Panc1 (cell line): ENCODE measurements around the gene RB1. TPM values are rescaled to one million over a fixed set of nuclear protein-coding genes. Genes with fewer than 3 reads are reported as not detected.

Experiments
- ATAC-seq: fragments of 200-7000 bp; cut with Tn5 transposase; 2 replicates; pipeline ENCODE4 v1.9.1; 2020; ENCODE audit warnings: mild to moderate bottlenecking, moderate library complexity
- BruUV-seq: library from RNA; stranded (reverse); fragments of 400-500 nt; replicated peaks from 2 replicates; lab custom pipeline; 2021; lab: Mats Ljungman, UMichigan
- CTCF ChIA-PET: fragments of 300-600 bp; sonication (Branson Sonifier 250); formaldehyde crosslinking; loops from one replicate; lab custom pipeline; 2022; ENCODE audit warnings: antibody characterized with exemption; lab: Charles Lee
- POLR2A ChIA-PET: fragments of 300-600 bp; sonication (Branson Sonifier 250); formaldehyde crosslinking; loops from one replicate; lab custom pipeline; 2022; ENCODE audit warnings: antibody characterized with exemption; lab: Charles Lee
- DNase-seq: peaks from one replicate; pipeline ENCODE4 v3.0.0-alpha.2; 2010; ENCODE audit warnings: low read depth, low spot score
- H3K27ac ChIP-seq: 2 replicates; pipeline ENCODE4 v1.5.1; 2011; ENCODE audit warnings: mild to moderate bottlenecking, low read length, inconsistent platforms
- H3K27me3 ChIP-seq: fragments of 200-500 bp; sonication (Bioruptor generic); 2 replicates; pipeline ENCODE4 v1.6.0; 2014; ENCODE audit warnings: low read length, inconsistent platforms; ENCODE audit not compliant: control insufficient read depth, insufficient read depth
- H3K36me3 ChIP-seq: fragments of 200-500 bp; sonication (Bioruptor generic); 2 replicates; pipeline ENCODE4 v1.5.1; 2014; ENCODE audit warnings: inconsistent platforms, mild to moderate bottlenecking, low read length, moderate library complexity; ENCODE audit not compliant: control insufficient read depth, insufficient read depth
- H3K4me1 ChIP-seq: 2 replicates; pipeline ENCODE4 v1.5.1; 2011; ENCODE audit warnings: inconsistent platforms, mild to moderate bottlenecking, low read length, moderate library complexity; ENCODE audit not compliant: control insufficient read depth, insufficient read depth
- H3K4me3 ChIP-seq, 2 experiments: 2 replicates each; pipeline ENCODE4 v1.5.1; 2011 to 2012; ENCODE audit warnings: low read depth in 2 of 2, low read length in 2 of 2, mild to moderate bottlenecking in 2 of 2, inconsistent platforms in 1 of 2, moderate library complexity in 1 of 2
- H3K9me3 ChIP-seq: fragments of 200-500 bp; sonication (Bioruptor generic); 2 replicates; pipeline ENCODE4 v1.5.1; 2014; ENCODE audit warnings: low read depth, mild to moderate bottlenecking, inconsistent platforms, low read length, moderate library complexity; ENCODE audit not compliant: control insufficient read depth, insufficient read depth
- POLR2AphosphoS5 ChIP-seq: IDR thresholded peaks from 2 replicates; pipeline ENCODE4 v1.6.1; 2012; ENCODE audit warnings: mild to moderate bottlenecking, low read depth, low read length, moderate library complexity
- SIN3A ChIP-seq: IDR thresholded peaks from 2 replicates; pipeline ENCODE4 v1.6.1; 2012; ENCODE audit warnings: low read depth, mild to moderate bottlenecking, low read length, moderate library complexity, borderline replicate concordance; ENCODE audit not compliant: insufficient read depth
- TCF7L2 ChIP-seq: IDR thresholded peaks from 2 replicates; pipeline ENCODE4 v1.6.1; 2011; ENCODE audit warnings: mild to moderate bottlenecking, low read depth, low read length, inconsistent platforms
- in situ Hi-C: cut with HindIII; loops from 2 replicates; pipeline ENCODE4 v1.10.0; 2016; ENCODE audit warnings: low sequenced_read_pairs, low pct_unique_long_range_greater_than_20kb
- intact Hi-C: fragments of 100-400 bp; cut with micrococcal nuclease; formaldehyde crosslinking; loops from one replicate; pipeline ENCODE4 v1.10.0; 2022; ENCODE audit not compliant: unreplicated experiment
- total RNA-seq: library from RNA; stranded (reverse); gene quantifications from one replicate; pipeline ENCODE4 v1.2.1, GENCODE V29; 2021; ENCODE audit not compliant: unreplicated experiment
- TF ChIP-seq, protein P1 (sequence below), 2 experiments: IDR thresholded peaks; 2 replicates each; pipeline ENCODE4 v1.6.1; 2011 to 2012; ENCODE audit warnings: low read depth in 2 of 2, control low read depth in 1 of 2, low read length in 1 of 2, mild to moderate bottlenecking in 1 of 2, moderate library complexity in 1 of 2; ENCODE audit not compliant: insufficient read depth in 1 of 2
- TF ChIP-seq, protein P2 (sequence below): fragments of 450-650 bp; IDR thresholded peaks from 2 replicates; pipeline ENCODE4 v1.5.1; 2017; ENCODE audit warnings: mild to moderate bottlenecking

RB1 gene
- total RNA-seq, 1 experiment from 2014 or later: 36.0 TPM

DNA sequence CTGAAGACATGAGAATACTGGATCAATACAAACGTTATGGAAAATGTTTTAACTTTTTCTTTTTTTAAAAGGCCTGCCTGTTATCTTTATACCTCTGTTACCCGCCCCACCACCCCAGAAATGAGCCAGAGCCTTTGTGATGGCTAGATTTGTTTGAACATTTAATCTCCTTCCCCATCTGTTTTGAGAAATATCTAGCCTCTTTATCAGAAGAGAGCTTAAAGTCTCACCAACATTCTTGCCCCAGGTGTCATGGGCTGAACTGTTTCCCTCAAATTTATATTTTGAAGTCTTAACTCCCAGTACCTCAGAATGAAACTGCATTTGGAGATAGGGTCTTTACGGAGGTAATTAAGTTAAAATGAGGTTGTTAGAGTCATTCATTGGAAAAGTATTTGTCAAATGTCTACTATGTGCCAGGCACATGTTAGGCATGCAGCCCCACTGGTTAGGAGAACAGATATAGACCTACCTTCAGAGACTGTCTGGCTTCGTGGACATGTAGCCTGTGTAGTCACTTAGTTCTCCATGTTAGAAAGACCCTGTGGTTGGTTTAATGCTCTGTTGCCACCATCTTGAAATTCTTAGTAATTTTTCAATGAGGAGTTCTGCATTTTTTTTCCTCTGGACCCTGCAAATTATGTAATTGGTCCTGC lies 6.3 kb upstream of the RB1 start:
- no peak overlapping the region for H3K27ac ChIP-seq
- ChIA-PET CTCF (no interaction called here), POLR2A (no interaction called here)
- no TSS peak for BruUV-seq
- TF ChIP-seq, protein P1, sequence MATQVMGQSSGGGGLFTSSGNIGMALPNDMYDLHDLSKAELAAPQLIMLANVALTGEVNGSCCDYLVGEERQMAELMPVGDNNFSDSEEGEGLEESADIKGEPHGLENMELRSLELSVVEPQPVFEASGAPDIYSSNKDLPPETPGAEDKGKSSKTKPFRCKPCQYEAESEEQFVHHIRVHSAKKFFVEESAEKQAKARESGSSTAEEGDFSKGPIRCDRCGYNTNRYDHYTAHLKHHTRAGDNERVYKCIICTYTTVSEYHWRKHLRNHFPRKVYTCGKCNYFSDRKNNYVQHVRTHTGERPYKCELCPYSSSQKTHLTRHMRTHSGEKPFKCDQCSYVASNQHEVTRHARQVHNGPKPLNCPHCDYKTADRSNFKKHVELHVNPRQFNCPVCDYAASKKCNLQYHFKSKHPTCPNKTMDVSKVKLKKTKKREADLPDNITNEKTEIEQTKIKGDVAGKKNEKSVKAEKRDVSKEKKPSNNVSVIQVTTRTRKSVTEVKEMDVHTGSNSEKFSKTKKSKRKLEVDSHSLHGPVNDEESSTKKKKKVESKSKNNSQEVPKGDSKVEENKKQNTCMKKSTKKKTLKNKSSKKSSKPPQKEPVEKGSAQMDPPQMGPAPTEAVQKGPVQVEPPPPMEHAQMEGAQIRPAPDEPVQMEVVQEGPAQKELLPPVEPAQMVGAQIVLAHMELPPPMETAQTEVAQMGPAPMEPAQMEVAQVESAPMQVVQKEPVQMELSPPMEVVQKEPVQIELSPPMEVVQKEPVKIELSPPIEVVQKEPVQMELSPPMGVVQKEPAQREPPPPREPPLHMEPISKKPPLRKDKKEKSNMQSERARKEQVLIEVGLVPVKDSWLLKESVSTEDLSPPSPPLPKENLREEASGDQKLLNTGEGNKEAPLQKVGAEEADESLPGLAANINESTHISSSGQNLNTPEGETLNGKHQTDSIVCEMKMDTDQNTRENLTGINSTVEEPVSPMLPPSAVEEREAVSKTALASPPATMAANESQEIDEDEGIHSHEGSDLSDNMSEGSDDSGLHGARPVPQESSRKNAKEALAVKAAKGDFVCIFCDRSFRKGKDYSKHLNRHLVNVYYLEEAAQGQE (IDR thresholded peaks at IDR 0.05; ENCODE audit: insufficient read depth in 1 of 2, low read depth in 2 of 2, low read length in 1 of 2): no peak
- no peak for TF ChIP-seq TCF7L2
- TF ChIP-seq SIN3A: no peak
- no peak for TF ChIP-seq POLR2AphosphoS5
- TF ChIP-seq, protein P2, sequence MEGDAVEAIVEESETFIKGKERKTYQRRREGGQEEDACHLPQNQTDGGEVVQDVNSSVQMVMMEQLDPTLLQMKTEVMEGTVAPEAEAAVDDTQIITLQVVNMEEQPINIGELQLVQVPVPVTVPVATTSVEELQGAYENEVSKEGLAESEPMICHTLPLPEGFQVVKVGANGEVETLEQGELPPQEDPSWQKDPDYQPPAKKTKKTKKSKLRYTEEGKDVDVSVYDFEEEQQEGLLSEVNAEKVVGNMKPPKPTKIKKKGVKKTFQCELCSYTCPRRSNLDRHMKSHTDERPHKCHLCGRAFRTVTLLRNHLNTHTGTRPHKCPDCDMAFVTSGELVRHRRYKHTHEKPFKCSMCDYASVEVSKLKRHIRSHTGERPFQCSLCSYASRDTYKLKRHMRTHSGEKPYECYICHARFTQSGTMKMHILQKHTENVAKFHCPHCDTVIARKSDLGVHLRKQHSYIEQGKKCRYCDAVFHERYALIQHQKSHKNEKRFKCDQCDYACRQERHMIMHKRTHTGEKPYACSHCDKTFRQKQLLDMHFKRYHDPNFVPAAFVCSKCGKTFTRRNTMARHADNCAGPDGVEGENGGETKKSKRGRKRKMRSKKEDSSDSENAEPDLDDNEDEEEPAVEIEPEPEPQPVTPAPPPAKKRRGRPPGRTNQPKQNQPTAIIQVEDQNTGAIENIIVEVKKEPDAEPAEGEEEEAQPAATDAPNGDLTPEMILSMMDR: no peak
- DNase-seq: no peak
- no peaks in the 10 kb centered on the region for H3K27me3 ChIP-seq
- H3K4me3 ChIP-seq: no peak overlapping the region
- ATAC-seq: no peak
- intact Hi-C loops: no loop called here
- no peaks in the 10 kb centered on the region for H3K36me3 ChIP-seq
- in situ Hi-C loops: no loop called here
- H3K9me3 ChIP-seq: no peaks in the 10 kb centered on the region
- H3K4me1 ChIP-seq: no peaks in the 10 kb centered on the region

DNA sequence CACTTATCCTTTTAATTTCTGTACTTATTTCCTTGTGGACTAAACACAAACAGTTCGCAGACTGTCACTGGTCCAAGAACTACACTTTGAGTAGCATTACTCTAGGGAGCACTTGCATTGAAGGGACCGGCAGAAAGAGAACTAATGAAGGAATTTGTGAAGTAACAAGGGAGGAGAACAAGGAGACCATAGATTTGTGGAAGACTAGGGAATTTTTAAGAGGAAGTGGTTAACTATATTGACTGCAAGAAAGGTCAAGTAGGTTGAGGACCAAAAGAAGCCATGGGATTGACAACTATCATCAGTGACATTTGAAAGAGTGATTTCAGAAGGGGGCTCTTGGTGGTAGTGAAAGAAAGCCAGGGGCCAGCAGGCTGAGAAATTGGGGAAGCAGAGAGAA lies 4.0 kb upstream of the RB1 start:
- no peak for ATAC-seq
- DNase-seq: no peak
- Histone ChIP-seq H3K27me3 (no peaks in the 10 kb centered on the region), H3K27ac (no peak overlapping the region), H3K9me3 (no peaks in the 10 kb centered on the region), H3K4me1 (no peaks in the 10 kb centered on the region), H3K4me3 (no peak overlapping the region), H3K36me3 (peaks cover 2% of the 10 kb centered on the region; the same call in 1 of the 2 replicates)
- TF ChIP-seq, protein P2: no peak
- TF ChIP-seq SIN3A (no peak), TCF7L2 (no peak), POLR2AphosphoS5 (no peak)
- TF ChIP-seq, protein P1 (IDR thresholded peaks at IDR 0.05; ENCODE audit: insufficient read depth in 1 of 2, low read depth in 2 of 2, low read length in 1 of 2): no peak
- intact Hi-C loops (no loop called here), in situ Hi-C loops (no loop called here)
- no TSS peak for BruUV-seq
- CTCF ChIA-PET: no interaction called here
- POLR2A ChIA-PET: no interaction called here
